ENCODE measurements around the gene GADD45B.

The GADD45B gene, protein sequence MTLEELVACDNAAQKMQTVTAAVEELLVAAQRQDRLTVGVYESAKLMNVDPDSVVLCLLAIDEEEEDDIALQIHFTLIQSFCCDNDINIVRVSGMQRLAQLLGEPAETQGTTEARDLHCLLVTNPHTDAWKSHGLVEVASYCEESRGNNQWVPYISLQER

DNA sequence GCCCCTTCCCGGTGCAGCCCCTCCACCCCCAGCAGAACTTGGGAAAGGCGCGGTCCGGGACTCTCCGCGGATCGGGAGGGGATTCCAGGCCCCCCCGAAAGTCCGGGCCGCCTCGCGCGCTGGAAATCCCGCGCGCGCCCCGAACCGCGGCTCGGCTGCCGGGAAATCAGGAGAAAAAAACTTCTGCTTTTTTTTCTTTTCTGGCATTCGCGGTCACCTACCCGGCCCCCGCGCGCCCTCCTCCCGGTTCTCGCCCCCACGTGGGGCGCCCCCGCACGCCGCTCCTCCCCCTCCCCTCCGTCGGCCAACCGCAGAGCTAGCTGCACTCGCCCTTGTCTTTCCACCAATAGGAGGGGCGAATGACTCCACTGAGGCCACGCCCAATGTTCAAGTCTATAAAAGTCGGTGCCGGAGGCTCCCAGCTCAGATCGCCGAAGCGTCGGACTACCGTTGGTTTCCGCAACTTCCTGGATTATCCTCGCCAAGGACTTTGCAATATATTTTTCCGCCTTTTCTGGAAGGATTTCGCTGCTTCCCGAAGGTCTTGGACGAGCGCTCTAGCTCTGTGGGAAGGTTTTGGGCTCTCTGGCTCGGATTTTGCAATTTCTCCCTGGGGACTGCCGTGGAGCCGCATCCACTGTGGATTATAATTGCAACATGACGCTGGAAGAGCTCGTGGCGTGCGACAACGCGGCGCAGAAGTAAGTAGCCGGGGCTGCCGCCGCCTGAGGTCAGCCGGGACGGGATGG lies at the start of gene GADD45B:
GADD45B (plus strand) TSS at position 426 of the 749 bp plus-strand sequence; CDS start at position 658, 232 bp downstream.
- DNase-seq (ENCODE audit: low read depth in 2 of 2): peak; percentile 95 to 98

DNA sequence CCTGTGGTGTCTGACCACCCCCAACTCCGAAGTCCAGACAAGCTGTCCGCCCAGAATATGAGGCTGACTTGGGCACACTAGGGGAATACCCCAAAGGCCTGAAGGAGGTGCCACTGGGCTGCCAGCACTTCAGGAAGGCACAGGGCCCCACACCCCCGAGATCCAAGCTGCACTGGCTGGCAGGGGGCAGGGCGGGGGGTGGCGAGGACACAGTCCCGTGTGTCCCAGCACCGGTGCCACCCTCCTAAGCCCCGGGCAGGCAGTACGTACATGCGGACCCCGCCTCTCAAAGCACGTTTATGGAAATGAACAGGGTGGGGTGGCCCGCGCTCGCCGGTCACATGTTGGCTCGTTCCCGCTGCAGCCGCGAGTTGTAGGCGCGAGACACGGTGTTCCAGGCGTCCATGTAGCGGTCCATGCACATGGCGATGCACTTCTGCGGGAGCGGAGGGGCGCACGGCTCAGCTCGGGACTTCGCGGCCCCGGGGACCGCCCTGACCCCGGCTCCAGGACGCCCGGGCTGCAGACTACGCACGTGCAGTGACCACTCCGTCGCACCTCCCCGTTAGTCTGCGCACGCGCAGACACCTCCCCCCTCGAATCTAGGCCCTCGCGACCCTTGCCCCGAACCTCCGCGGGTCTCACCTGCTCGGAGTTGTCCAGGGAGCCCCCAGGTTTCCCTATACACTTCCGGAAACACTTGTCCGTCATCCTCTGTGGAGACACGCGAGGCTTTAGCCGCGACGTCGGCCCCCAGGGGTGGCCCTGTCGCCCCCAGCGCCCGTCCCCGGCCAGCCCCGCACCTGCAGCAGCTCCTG lies 49.1 kb upstream of the GADD45B start:
- DNase-seq (ENCODE audit: low read depth in 2 of 2): peak; percentile 27 to 42

DNA sequence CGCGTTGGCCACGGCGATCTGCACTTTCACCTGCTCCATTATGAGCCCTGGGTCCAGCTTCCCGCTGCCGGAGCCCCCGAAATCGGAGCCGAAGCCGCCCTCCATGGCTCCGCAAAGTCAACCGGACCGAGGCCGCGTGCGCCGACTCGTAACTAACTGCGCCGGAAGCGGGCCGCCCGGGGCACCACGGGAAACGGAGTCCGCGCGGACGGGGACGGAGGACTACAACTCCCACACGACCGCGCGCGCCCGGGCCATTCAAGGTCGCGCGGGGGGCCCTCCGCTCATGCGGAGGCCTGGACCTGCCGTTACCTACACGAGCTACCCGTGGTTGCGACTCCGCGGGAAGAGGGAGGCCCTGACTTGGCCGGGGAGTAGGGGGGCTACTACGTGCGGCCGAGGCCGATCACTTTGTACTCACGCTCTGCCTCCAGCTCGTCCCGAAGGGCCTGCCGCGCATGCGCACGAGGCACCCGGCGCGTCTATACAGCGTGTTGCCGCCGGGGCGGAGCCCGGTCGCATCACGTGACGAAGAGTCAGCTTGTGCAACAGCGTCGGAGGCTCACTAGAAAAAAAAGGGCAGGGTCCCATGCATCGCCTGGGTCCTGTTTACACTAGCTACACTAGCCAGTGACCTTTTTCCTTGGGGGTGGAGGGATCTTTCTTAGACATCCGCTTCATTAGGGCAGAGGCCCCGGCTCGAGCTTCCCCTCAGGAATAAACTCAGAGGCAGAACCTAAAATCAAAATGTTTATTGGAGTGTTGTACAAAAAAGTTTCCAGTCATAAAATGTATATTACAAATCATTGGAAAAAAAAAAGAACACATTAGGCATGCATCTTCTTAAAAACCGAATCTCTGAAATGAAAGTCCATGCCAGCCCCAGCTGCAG lies 48.3 kb upstream of the GADD45B start, which contains the start of gene TIMM13:
TIMM13 (minus strand) TSS at position 158 of the 892 bp plus-strand sequence; CDS start at position 105, 53 bp downstream.
- peak; percentile 91 to 94 for DNase-seq (ENCODE audit: low read depth in 2 of 2)

DNA sequence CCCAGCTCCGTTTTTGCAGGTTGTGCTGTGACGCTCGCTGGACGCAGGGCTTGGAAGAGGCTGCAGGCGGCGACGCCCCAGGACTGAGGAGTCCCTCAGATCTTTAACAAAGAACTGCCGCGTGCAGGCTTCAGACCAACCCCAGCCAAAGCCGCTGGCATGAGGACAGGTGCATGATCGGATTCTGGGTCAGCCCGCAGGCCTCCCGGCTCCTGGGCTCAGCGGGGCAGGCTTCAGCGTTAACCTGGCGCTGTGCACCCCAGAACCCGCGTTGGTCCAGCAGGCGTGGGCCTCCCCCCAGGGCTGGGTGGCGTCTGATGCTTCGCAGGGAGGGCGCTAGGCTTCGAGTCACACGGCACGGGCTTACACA lies 47.6 kb upstream of the GADD45B start:
- no peak for DNase-seq (ENCODE audit: low read depth in 2 of 2)

DNA sequence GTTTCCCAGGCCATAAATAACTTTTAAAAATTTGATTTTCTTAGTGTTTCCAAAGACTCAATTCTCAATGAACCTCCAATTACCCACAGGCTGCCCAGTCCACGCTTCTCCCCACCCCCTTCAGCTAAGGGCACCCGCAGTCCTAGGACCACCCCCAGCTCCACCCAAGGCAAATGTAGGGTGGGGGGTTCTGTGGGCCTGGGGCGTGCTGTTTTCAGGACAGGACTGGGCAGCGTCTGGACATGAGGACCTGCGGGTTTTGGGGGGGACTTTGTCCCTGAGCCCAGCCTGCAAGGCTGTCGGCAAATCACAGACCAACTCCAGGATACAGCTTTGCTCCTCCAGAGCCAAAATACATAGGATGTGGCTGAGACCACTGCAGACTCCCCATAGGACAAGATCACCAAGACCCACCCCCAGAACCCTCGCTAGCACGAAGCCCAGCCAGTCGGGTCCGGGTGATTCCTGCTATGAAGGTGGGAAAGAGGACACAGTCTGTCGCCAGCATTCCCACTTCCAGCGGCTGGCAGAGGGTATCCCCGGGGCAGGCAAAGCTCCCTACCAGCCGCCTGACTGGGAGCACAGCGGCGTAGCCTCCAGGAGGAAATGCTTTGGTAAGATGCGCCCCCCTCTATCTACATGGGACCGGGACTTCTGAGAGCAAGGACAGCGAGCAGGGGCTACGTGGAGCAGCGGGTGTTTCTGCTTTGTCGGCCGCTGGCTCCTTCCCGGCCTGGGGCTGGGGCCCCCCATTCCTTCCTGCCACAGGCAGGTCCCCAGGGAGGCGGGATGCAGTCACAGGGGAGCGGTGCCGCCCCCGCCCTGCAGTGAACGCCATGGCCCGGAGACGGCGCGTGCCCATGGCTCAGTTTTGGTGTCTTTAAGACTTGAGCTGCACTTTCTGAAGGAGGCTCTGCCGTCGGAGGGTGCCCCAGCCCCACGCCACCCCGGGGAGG lies 46.9 kb upstream of the GADD45B start:
- no peak for DNase-seq (ENCODE audit: low read depth in 2 of 2)

DNA sequence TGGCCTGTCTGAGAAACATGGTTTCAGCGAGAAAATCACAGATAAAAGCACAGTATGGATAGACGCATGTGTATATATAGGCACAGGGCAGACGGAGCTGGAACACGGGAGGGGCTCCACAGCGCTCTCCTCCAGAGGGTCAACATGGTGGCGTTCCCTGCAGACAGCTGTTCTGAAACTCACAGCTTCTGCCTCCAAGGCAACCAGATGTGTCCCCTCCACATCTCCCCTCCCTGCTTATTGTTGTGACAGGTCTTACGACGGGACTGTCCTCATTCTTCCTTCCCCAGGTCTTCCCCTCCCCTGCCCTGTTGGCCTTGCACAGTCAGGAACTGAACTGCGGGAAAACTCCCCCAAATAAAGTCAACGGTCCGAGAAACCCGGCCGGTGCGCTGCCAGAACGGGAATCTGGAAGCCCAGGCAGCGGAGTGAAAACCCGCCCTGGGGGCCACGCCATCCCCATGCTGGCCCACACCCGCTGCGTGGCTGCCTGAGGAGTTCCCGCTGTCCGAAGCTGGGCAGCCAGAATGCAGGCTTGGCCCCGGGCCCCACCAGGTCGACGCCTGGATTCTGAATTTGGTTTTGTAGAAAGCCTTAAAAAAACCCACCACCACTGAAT lies 45.9 kb upstream of the GADD45B start:
- DNase-seq (ENCODE audit: low read depth in 2 of 2): no peak

DNA sequence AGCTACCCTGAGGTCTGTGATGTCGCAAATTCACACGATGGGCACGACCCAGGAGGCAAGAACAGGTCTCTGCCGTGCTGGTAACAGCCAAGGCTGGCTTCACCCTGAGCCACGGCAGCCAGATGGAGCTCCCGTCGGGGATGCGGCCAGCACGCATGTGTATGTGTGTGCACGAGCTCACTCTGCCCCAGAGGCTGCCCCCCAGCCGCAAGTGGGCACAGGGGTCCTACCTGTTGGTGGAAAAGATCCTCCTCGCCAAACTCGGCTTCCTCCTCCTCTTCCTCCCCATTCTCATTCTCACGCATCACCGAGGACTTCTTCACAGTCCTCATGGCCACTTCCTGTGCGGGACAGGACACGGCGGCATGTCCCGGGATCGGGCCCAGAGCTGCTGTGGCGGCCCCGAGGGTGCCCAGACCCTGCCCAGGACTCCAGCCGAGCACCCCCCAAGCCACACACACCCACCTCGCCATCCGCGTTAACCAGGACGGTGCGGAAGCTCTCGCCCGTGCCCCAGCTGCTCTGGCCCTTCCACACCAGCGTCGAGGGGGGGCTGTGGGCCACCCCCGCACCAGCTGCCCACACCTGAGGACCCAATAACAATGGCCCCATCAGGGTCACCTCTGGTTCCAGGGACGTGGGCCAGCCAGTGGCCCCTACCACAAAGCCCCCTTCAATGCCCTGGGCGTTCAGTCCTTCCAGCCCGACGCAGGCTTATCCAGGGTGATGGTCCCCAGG lies 44.4 kb upstream of the GADD45B start:
- DNase-seq (ENCODE audit: low read depth in 2 of 2): no peak

DNA sequence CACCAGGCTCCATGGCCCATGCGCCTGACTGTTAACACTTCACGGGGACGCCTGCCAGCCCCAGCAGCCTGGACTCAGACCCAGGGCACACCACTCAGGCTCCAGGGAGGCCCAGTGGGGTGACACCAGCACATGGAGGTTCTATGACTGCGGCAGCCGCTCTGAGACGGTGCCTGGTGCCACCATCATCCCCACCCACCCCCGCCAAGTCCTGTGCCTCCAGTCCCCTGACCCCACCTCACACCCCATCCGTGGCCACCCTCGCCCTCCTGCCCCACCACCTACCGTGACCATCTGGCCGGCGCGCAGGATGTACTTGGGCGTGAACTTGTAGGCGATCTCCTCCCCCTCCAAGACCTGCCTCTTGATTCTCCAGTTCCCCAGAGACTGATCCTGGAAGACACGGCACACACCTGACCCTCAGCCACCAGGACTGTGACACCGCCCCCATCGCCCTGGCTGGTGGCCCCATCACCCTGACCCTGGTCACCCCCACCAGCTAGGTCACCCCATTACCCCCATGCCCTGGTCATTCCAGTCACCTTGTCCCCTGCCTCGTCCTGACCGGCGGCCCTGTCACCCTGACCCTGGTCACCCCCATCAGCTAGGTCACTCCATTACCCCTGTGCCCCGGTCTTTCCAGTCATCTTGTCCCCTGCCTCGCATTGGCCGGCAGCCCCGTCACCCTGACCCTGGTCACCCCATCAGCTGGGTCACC lies 43.6 kb upstream of the GADD45B start:
- no peak for DNase-seq (ENCODE audit: low read depth in 2 of 2)

DNA sequence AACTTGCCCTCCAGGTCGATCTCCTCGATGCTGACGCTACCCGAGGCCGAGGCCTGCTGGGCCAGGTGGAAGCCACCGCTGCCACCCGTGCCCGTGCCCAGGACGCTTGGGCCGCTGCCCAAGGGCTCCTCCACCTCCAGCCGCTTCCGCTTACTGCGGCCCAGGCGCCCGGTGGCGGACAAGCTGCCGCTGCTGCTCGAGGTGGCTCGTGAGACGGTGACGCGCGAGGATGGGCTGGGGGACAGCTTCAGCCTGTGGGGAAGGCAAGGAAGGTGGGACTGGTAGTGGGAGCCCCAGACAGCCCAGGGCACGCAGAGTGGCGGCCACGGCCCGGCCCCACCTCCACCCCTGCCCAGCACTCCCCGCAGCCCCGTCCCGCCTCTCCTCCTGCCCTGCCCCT lies 42.1 kb upstream of the GADD45B start:
- no peak for DNase-seq (ENCODE audit: low read depth in 2 of 2)

DNA sequence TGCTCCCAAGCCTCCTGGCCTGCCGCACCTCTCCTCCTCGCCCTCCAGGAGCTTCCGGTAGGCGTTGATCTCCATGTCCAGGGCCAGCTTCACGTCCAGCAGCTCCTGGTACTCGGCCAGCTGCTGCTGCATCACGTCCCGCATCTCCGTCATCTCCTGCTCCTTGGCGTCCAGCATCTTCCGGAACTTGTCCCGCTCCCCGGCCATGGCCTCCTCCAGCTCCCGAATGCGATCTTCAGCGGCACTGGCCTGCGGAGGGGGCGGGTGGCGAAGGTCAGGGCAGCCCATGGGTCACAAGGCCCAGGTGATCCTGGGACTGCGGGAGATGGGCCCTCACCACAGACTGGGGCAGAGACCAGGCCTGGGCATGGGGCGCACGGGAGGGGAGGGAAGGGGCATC lies 41.7 kb upstream of the GADD45B start:
- no peak for DNase-seq (ENCODE audit: low read depth in 2 of 2)

DNA sequence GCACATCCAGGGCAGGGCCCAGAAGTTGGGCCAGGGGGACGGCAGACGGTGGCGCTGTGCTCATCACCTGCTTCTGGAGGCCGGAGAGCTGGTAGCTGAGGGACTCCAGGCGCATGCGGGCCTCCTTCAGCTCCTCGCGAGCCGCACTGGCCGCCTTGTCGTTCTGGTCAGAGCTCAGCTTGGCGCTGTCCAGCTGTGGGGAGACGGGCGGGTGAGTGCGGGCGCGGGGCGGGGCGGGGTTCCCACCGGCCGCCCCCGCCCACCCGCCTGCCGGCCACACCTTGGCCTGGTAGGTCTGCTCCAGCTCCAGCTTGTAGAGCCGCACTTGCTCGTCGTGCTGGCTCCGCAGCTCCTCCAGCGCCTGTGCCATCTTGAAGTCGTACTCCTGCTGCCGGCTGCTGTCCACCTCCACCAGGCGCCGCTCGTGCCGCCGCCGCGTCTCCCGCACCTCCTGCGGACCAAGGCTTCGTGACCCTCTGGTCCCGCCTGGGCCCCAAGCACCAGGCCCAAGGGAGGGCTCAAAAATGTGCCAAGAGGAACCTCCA lies 41.1 kb upstream of the GADD45B start:
- DNase-seq (ENCODE audit: low read depth in 2 of 2): no peak

DNA sequence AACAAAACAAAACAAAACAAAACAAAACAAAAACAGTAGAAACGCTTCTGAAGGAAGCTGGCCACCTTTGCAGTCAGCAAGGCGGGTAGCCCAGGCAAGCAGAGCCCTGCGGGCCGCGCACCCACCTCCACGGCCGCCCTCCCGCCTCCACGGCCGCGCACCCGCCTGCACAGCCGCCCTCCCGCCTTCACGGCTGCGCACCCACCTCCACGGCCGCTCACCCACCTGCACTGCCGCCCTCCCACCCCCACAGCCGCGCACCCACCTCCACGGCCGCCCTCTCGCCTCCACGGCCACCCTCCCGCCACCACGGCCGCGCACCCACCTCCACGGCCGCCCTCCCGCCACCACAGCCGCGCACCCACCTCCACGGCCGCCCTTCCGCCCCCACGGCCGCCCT lies 39.5 kb upstream of the GADD45B start:
- DNase-seq (ENCODE audit: low read depth in 2 of 2): no peak

DNA sequence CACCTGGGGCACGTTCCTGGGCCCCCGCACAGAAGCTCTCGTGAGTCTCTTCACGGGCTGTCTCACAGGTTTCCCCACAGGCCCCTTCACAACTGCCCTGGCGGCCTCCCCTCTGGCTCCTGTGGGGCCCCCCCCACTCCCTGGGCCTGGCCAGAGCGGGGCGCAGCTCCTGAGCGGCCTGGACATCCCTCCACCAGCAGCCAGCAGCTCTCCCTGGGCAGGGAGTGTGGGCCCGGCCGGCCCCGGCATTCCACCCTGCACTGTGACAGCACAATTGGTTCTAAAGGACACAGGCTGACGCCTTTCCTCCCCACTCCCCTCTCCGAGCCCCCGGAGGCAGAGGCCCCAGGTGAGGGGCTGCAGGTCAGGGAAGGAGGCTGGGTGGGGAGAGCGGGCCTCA lies 39.0 kb upstream of the GADD45B start:
- no peak for DNase-seq (ENCODE audit: low read depth in 2 of 2)

DNA sequence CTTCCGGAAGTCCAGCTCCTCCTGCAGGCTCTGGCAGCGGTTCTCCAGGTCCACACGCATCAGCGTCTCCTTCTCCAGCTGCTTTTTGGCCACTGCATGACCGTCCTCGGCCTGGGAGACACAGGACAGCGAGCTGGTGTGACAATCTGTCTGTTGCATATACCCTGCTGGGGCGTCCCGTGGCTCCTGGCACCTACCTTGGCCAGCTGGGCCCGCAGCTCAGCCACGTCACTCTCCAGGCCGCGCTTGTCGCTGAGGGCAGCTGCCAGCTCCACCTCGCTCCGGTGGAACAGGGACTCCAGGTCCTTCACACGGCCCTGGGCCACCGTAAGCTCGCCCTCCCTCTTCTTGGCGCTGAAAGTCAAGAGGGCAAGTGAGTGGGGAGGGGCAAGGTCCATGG lies 37.7 kb upstream of the GADD45B start:
- DNase-seq (ENCODE audit: low read depth in 2 of 2): no peak

DNA sequence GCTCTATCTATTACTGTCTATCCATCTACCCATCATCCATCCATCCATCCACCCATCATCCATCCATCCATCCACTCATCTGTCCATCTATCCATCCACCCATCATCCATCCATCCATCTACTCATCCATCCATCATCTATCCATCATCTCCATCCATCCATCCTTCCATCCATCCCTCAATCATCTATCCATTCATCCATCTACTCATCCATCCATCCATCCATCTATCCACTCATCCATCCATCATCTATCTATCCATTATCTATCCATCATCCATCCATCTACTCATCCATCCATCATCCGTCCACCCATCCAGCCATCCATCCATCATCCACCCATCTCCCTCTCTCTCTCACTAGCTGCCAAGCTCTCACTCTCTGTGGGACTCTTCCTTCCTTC lies 35.4 kb upstream of the GADD45B start:
- DNase-seq (ENCODE audit: low read depth in 2 of 2): no peak

DNA sequence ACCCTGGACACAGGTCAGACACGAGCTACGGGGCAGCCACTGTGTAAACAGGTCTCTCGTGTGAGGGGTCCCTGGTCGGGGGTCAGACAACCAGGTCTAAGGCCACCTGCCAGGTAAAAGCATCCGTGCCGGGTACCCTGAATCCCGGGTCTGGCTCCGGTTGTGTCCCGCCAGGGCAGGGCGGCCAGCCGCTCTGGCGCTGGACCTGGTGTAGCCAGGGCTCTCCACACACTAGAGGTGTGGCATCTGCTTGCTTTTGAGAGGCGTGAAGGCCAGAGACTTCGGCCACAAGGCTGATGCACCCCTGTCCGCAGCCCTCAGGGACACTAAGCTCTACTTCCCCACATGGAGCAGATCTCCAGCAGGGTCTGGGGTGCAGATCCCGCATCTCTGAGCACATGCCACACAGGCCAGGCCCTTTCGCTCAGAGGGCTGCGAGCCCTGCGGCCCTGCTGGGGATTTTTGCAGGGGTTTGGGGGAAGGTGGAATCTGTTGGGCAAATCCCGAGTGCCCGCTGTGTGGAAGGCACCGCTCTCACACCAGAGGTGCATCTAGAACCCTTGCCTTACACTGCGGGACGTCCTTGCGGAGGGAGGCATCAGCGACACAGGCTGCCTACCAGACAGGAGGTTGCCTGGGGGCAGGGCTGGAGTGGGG lies 34.7 kb upstream of the GADD45B start:
- no peak for DNase-seq (ENCODE audit: low read depth in 2 of 2)

DNA sequence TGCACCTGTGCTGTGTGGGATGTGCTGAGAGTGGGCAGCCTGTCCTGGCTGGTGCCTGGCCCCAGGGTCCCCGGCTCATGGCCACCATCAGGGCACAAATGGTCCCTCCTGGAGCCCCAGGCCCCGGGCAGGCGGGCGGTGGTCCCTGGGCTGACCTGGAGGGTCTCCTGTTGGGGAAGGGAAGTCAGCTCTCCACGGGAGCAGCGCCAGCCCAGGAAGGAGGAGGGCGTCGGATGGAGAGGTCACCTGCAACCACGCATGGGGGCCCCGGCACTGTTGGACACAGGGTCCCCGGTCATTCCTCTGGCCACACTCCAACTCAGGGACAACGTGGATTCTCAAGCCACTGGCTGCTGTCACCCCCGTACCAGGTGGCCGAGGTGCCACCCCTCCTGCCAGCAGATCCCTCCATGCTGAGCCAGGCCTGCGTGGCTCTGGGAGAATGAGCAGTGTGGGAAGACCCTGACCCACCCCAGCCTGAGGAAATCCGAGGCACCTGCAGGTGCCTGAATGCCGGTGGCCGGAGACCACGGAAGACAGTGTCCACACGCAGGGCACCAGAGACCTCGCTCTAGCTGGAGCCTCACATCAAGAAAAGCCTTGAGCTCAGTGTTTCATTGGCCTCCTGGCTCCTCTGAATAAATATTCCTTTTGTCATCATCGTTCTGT lies 32.7 kb upstream of the GADD45B start:
- no peak for DNase-seq (ENCODE audit: low read depth in 2 of 2)

Measured in activated CD4-positive, alpha-beta T cell treated with anti-CD3 and anti-CD28 coated beads for 24 hours (primary cell).